Thymus (tissue), 11 donors: ENCODE measurements around the gene CCDC120. TPM values are rescaled to one million over a fixed set of nuclear protein-coding genes. Genes with fewer than 3 reads are reported as not detected.

Source experiments
- DNase-seq, 9 donors: peaks; one replicate each; pipeline ENCODE4 v3.0.0-alpha.2; 2013; ENCODE audit warnings: low spot score in 9 of 9, low read depth in 6 of 9, missing footprints in 1 of 9
- H3K27ac ChIP-seq, 2 donors: one replicate each; pipeline ENCODE4 v1.5.1; 2013; ENCODE audit warnings: control low read depth in 1 of 2, low read depth in 1 of 2, low read length in 1 of 2, mild to moderate bottlenecking in 1 of 2, moderate library complexity in 1 of 2
- H3K27me3 ChIP-seq, 2 donors: one replicate each; pipeline ENCODE4 v1.5.1; 2013; ENCODE audit warnings: low read length in 1 of 2; ENCODE audit not compliant: control insufficient read depth in 2 of 2, insufficient read depth in 1 of 2
- H3K36me3 ChIP-seq, 2 donors: one replicate each; pipeline ENCODE4 v1.5.1; 2013; ENCODE audit warnings: low read length in 1 of 2, mild to moderate bottlenecking in 1 of 2, moderate library complexity in 1 of 2; ENCODE audit not compliant: control insufficient read depth in 2 of 2, insufficient read depth in 2 of 2
- H3K4me1 ChIP-seq, 2 donors: one replicate each; pipeline ENCODE4 v1.5.1; 2013; ENCODE audit warnings: low read length in 2 of 2; ENCODE audit not compliant: control insufficient read depth in 2 of 2, insufficient read depth in 2 of 2
- H3K4me3 ChIP-seq, 2 donors: one replicate each; pipeline ENCODE4 v1.5.1; 2013; ENCODE audit warnings: low read length in 2 of 2, control low read depth in 1 of 2, mild to moderate bottlenecking in 1 of 2
- H3K9me3 ChIP-seq, 2 donors: one replicate each; pipeline ENCODE4 v1.5.1; 2013; ENCODE audit warnings: low read length in 1 of 2, mild to moderate bottlenecking in 1 of 2; ENCODE audit not compliant: control insufficient read depth in 2 of 2, insufficient read depth in 1 of 2
- whole genome bisulfite sequencing: extraction: QIAGEN DNeasy Blood & Tissue Kit; methylation state at CpG from one replicate; pipeline ENCODE4 v1.1.7; 2013; 5-methylcytosine and 5-hydroxymethylcytosine counted together
- polyA plus RNA-seq: library from polyadenylated mRNA; stranded (reverse); fragments of 200-250 nt; gene quantifications from one replicate; pipeline ENCODE4 v1.2.3, GENCODE V29; 2013
- total RNA-seq: library from RNA; stranded (reverse); fragments of 120-200 nt; gene quantifications from one replicate; pipeline ENCODE4 v1.2.4, GENCODE V29; 2013
- donor health status: healthy.

CCDC120 gene
- total and polyA plus RNA-seq, 2 donors, result 0.71 to 4.4 TPM

- peaks cover 0 to 8% of the 10 kb centered on the region in 2 donors for H3K9me3 ChIP-seq
- H3K27me3 ChIP-seq, result no peaks in the 10 kb centered on the region
- H3K4me3 ChIP-seq, result peak within 1 kb of the TSS; percentile 74 to 75
- WGBS, result 2% methylated on average over 55 of the region's 55 CpGs
- DNase-seq, result peak in 7 of 9 donors; percentile 26 to 77 (median 51)
- H3K36me3 ChIP-seq, result peaks cover 8 to 17% of the 10 kb centered on the region in 2 donors
- H3K4me1 ChIP-seq, result peaks cover 4 to 7% of the 10 kb centered on the region in 2 donors
- peak within 1 kb of the TSS; percentile 88 to 95 for H3K27ac ChIP-seq
Measured at GRCh38 chrX:49079489-49080428, 21.0 kb downstream of the CCDC120 start, which contains the start of gene WDR45. TSS of gene WDR45 (minus strand) at chrX:49079887. CDS start at chrX:49078095, 1,792 bp downstream.

- Histone ChIP-seq H3K9me3 (peaks cover 0 to 8% of the 10 kb centered on the region in 2 donors), H3K4me3 (no peak overlapping the region), H3K4me1 (peaks cover 4 to 7% of the 10 kb centered on the region in 2 donors), H3K36me3 (peaks cover 4 to 5% of the 10 kb centered on the region in 2 donors), H3K27me3 (no peaks in the 10 kb centered on the region), H3K27ac (no peak overlapping the region)
- WGBS, result 93% methylated on average over 4 of the region's 4 CpGs
- DNase-seq, result no peak
Measured at GRCh38 chrX:49082271-49082871, 23.6 kb downstream of the CCDC120 start.

- H3K36me3 ChIP-seq, result no peaks in the 10 kb centered on the region
- no peaks in the 10 kb centered on the region for H3K9me3 ChIP-seq
- no peaks in the 10 kb centered on the region for H3K4me1 ChIP-seq
- H3K27ac ChIP-seq, result no peak overlapping the region
- DNase-seq, result no peak
- no peaks in the 10 kb centered on the region for H3K27me3 ChIP-seq
- 99% methylated on average over 4 of the region's 4 CpGs for WGBS
- no peak overlapping the region for H3K4me3 ChIP-seq
Measured at GRCh38 chrX:49089553-49089952, 30.8 kb downstream of the CCDC120 start.

GRCh38 chrX:49096419-49096818 lies 37.6 kb downstream of the CCDC120 start:
- Histone ChIP-seq H3K9me3 (peaks cover 0 to 9% of the 10 kb centered on the region in 2 donors), H3K4me1 (peaks cover 0 to 3% of the 10 kb centered on the region in 2 donors), H3K36me3 (no peaks in the 10 kb centered on the region), H3K4me3 (no peak overlapping the region), H3K27ac (no peak overlapping the region), H3K27me3 (no peaks in the 10 kb centered on the region)
- 99% methylated on average over 4 of the region's 4 CpGs for WGBS
- no peak for DNase-seq

- Histone ChIP-seq H3K27ac (peak overlapping the region; percentile 77 to 84), H3K4me3 (peak overlapping the region; percentile 63 to 70), H3K36me3 (no peaks in the 10 kb centered on the region), H3K9me3 (peaks cover 0 to 10% of the 10 kb centered on the region in 2 donors), H3K27me3 (no peaks in the 10 kb centered on the region), H3K4me1 (peaks cover 0 to 3% of the 10 kb centered on the region in 2 donors)
- under 1% methylated on average over 74 of the region's 74 CpGs for WGBS
- peak; percentile 67 to 93 (median 82) for DNase-seq
Measured at GRCh38 chrX:49100704-49101628, 42.2 kb downstream of the CCDC120 start.

- peak overlapping the region; percentile 63 to 70 for H3K4me3 ChIP-seq
- peaks cover 0 to 3% of the 10 kb centered on the region in 2 donors for H3K36me3 ChIP-seq
- peaks cover 0 to 10% of the 10 kb centered on the region in 2 donors for H3K9me3 ChIP-seq
- DNase-seq, result no peak
- peaks cover 0 to 3% of the 10 kb centered on the region in 2 donors for H3K4me1 ChIP-seq
- H3K27me3 ChIP-seq, result no peaks in the 10 kb centered on the region
- peak overlapping the region in 1 of 2 donors; percentile 5 for H3K27ac ChIP-seq
- 9% methylated on average over 9 of the region's 9 CpGs for WGBS
Measured at GRCh38 chrX:49101629-49101984, 42.8 kb downstream of the CCDC120 start.

- H3K27me3 ChIP-seq, result no peaks in the 10 kb centered on the region
Measured at GRCh38 chrX:49102190-49102589, 43.4 kb downstream of the CCDC120 start.

GRCh38 chrX:49103637-49104036 lies 44.8 kb downstream of the CCDC120 start:
- Histone ChIP-seq H3K4me3 (no peak overlapping the region), H3K27ac (no peak overlapping the region), H3K36me3 (peaks cover 0 to 6% of the 10 kb centered on the region in 2 donors), H3K27me3 (no peaks in the 10 kb centered on the region), H3K9me3 (peaks cover 0 to 10% of the 10 kb centered on the region in 2 donors), H3K4me1 (peaks cover 0 to 3% of the 10 kb centered on the region in 2 donors)
- 89% methylated on average over 3 of the region's 3 CpGs for WGBS
- DNase-seq, result no peak

More at GRCh38 chrX:49102190-49102589, 43.4 kb downstream of the CCDC120 start:
- peaks cover 0 to 6% of the 10 kb centered on the region in 2 donors for H3K36me3 ChIP-seq
- H3K9me3 ChIP-seq, result peaks cover 0 to 10% of the 10 kb centered on the region in 2 donors
- no peak overlapping the region for H3K27ac ChIP-seq
- DNase-seq, result no peak
- 95% methylated on average over 9 of the region's 9 CpGs for WGBS
- peaks cover 0 to 3% of the 10 kb centered on the region in 2 donors for H3K4me1 ChIP-seq
- no peak overlapping the region for H3K4me3 ChIP-seq
